ENCODE data around the gene PCDH9.

Gene PCDH9

GRCh38 chr13:66680031-66680430, 550.1 kb downstream of the PCDH9 start:
- in situ Hi-C loops (cut with HindIII; ENCODE audit: low sequenced_read_pairs): no loop called here
- H3K4me3 ChIP-seq (ENCODE audit: low read depth, low read length): no peak overlapping the region
- no peak for TF ChIP-seq CTCF (IDR thresholded peaks at IDR 0.05; ENCODE audit: low read depth, low read length)
- no peak for DNase-seq (ENCODE audit: low read depth, low spot score)

DNA sequence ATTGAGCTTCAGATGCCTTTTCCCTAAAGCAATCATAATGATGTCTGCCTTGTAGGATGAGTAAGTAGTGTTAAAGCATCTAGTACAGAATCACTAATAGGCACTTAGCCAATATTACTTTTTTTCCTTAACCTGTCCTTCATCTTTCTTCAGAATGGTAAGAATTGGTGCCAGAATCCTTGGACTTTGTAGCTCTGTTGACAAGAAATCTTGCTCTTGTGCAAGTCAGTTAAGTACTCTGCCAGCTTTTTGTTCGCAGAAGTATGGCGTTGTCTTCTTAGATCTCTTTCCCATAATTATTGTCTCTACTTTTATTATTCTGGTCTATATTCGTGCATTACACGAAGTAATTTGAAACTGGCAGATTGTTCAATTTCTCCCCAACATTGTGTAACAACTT, 554.5 kb downstream of the PCDH9 start:
- in situ Hi-C loops (cut with HindIII; ENCODE audit: low sequenced_read_pairs): no loop called here
- H3K4me3 ChIP-seq (ENCODE audit: low read depth, low read length): no peak overlapping the region
- TF ChIP-seq CTCF (IDR thresholded peaks at IDR 0.05; ENCODE audit: low read depth, low read length): no peak
- no peak for DNase-seq (ENCODE audit: low read depth, low spot score)

- DNase-seq (ENCODE audit: low read depth, low spot score): peak; percentile 87
- in situ Hi-C loops (cut with HindIII; ENCODE audit: low sequenced_read_pairs): no loop called here
Measured at GRCh38 chr13:66673401-66673800, 556.7 kb downstream of the PCDH9 start.

DNA sequence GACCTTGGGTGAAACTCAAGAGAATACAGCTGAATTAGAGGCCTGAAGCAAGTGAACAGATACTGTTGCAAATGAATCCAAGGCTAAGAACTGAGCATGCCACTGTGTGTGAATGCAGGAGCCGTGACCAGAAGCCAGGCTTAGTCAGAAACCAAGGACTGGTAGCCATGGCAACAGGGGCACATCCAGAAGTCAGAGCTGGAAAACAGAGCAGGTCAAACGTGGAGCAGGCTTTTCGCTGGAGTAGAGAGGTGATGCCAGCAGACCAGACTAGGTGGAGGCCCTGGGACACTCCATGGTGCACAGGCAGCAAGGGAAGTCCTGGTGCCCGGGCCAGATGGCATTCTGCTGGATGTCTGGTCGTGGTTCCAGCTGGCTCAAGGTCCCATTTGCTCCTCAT, 564.1 kb downstream of the PCDH9 start:
- no peak overlapping the region for H3K4me3 ChIP-seq (ENCODE audit: low read depth, low read length)
- DNase-seq (ENCODE audit: low read depth, low spot score): peak; percentile 93
- in situ Hi-C loops (cut with HindIII; ENCODE audit: low sequenced_read_pairs): no loop called here
- no peak for TF ChIP-seq CTCF (IDR thresholded peaks at IDR 0.05; ENCODE audit: low read depth, low read length)

More at GRCh38 chr13:66673401-66673800, 556.7 kb downstream of the PCDH9 start:
- no peak for TF ChIP-seq CTCF (IDR thresholded peaks at IDR 0.05; ENCODE audit: low read depth, low read length)
- no peak overlapping the region for H3K4me3 ChIP-seq (ENCODE audit: low read depth, low read length)

DNA sequence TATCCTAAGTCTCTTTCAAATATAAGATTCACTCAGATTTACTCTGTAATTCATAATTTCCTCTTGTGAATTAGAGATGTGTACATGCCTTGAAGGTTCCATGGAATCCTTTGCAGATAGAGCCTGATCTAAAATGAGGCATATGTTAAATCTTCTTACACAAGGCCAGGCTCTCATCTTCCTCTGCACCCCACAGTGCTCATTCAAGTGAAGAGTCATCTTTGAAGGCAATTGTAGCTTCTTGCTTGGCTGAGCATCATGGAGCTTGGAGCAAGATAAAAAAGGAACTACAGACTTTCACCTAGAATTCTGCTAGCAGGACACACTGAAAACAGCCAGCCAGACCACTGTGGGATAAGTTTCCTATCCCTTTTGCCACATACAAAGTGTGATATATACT, 566.4 kb downstream of the PCDH9 start:
- no peak for TF ChIP-seq CTCF (IDR thresholded peaks at IDR 0.05; ENCODE audit: low read depth, low read length)
- no peak overlapping the region for H3K4me3 ChIP-seq (ENCODE audit: low read depth, low read length)
- DNase-seq (ENCODE audit: low read depth, low spot score): no peak
- in situ Hi-C loops (cut with HindIII; ENCODE audit: low sequenced_read_pairs): no loop called here

DNA sequence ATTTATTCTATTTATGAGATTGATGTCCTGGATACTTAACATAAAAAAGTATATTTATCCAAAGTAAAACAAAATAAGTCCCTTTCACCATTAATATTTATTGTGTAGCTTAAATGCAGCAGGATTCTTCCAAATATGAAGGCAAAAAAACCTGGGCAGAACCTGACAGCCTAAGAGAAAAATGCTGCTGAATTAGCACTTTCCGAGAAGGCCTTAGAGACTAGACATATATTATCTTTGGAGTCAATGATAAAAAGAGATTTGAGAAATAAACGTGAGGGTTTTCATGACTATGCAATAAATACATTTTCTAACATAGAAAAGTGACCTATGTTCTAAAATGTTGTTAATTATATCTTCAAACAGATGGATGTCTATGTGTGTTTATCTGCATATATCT, 566.9 kb downstream of the PCDH9 start:
- no peak for DNase-seq (ENCODE audit: low read depth, low spot score)
- in situ Hi-C loops (cut with HindIII; ENCODE audit: low sequenced_read_pairs): no loop called here
- no peak for TF ChIP-seq CTCF (IDR thresholded peaks at IDR 0.05; ENCODE audit: low read depth, low read length)

DNA sequence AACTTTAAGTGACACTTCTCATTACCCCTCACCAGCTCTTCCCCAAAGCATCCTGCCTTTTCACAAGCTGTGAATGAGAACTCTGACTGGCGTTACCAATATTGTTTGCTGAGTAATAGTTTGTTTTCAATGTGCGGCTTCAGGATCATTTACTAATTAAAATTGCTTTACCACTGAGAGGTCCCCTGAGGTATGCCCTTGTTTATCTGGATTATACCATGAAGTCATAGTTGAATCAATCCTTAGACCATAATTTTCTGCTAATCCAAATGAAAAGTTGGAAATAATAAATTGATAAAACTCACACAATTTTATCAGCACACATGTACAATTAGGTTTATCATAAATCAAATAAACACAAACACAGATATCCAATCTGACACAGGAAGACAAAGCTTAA, 568.8 kb downstream of the PCDH9 start:
- in situ Hi-C loops (cut with HindIII; ENCODE audit: low sequenced_read_pairs): no loop called here
- no peak for TF ChIP-seq CTCF (IDR thresholded peaks at IDR 0.05; ENCODE audit: low read depth, low read length)
- no peak overlapping the region for H3K4me3 ChIP-seq (ENCODE audit: low read depth, low read length)
- DNase-seq (ENCODE audit: low read depth, low spot score): no peak

More for the DNA sequence above, 566.9 kb downstream of the PCDH9 start:
- no peak overlapping the region for H3K4me3 ChIP-seq (ENCODE audit: low read depth, low read length)

All from astrocyte of the spinal cord (primary cell).